Neural cell (in vitro differentiated cells): Measurements from ENCODE around the gene HDAC5. TPM values are rescaled to one million over a fixed set of nuclear protein-coding genes. Genes with fewer than 3 reads are reported as not detected.

Experiments used
- H2AFZ ChIP-seq: fragments of 200-600, 300-800 bp; sonication (generic), shearing (Covaris generic); 2 replicates; pipeline ENCODE4 v1.6.0; 2014; ENCODE audit warnings: low read depth, mild to moderate bottlenecking, antibody characterized with exemption, low read length, moderate library complexity
- H3F3A ChIP-seq: fragments of 200-600 bp; shearing (Covaris generic); 2 replicates; pipeline ENCODE4 v1.6.1; 2016; ENCODE audit warnings: mild to moderate bottlenecking, moderate library complexity, mixed read lengths, antibody characterized with exemption, low read length; ENCODE audit not compliant: insufficient read depth, poor library complexity, severe bottlenecking
- H3K27ac ChIP-seq: fragments of 200-600, 300-800 bp; sonication (generic), shearing (Covaris generic); 2 replicates; pipeline ENCODE4 v1.5.1; 2014; ENCODE audit warnings: mild to moderate bottlenecking, low read length, moderate library complexity
- H3K27me3 ChIP-seq: fragments of 300-800, 200-600 bp; sonication (generic), shearing (Covaris generic); 2 replicates; pipeline ENCODE4 v1.6.0; 2014; ENCODE audit warnings: mild to moderate bottlenecking, low read depth, low read length, moderate library complexity; ENCODE audit not compliant: insufficient read depth
- H3K36me3 ChIP-seq: fragments of 300-800, 200-600 bp; sonication (generic), shearing (Covaris generic); 2 replicates; pipeline ENCODE4 v1.5.1; 2014; ENCODE audit warnings: mild to moderate bottlenecking, antibody characterized with exemption, low read length, moderate library complexity; ENCODE audit not compliant: insufficient read depth
- H3K4me2 ChIP-seq: fragments of 300-800, 200-600 bp; sonication (generic), shearing (Covaris generic); 2 replicates; pipeline ENCODE4 v1.6.0; 2014; ENCODE audit warnings: mild to moderate bottlenecking, low read length
- H3K4me3 ChIP-seq: fragments of 300-800, 200-600 bp; sonication (generic), shearing (Covaris generic); 2 replicates; pipeline ENCODE4 v1.5.1; 2014; ENCODE audit warnings: mild to moderate bottlenecking, low read length, moderate library complexity
- H3K79me2 ChIP-seq: fragments of 200-600 bp; shearing (Covaris generic); replicated peaks from 2 replicates; pipeline ENCODE4 v1.6.0; 2014; ENCODE audit warnings: mild to moderate bottlenecking, low read length, moderate library complexity; ENCODE audit not compliant: insufficient read depth
- H3K9ac ChIP-seq: fragments of 300-800, 200-600 bp; sonication (generic), shearing (Covaris generic); 2 replicates; pipeline ENCODE4 v1.6.1; 2016; ENCODE audit warnings: mild to moderate bottlenecking, low read length, mixed read lengths
- H3K9me2 ChIP-seq: fragments of 200-600 bp; shearing (Covaris generic); 2 replicates; pipeline ENCODE4 v1.6.1; 2016; ENCODE audit warnings: mild to moderate bottlenecking, low read length, mixed read lengths; ENCODE audit not compliant: insufficient read depth
- H3K9me3 ChIP-seq: fragments of 200-600, 300-800 bp; sonication (generic), shearing (Covaris generic); 2 replicates; pipeline ENCODE4 v1.6.1; 2016; ENCODE audit warnings: mild to moderate bottlenecking, mixed run types, low read length, moderate library complexity, mixed read lengths
- H4K20me1 ChIP-seq: fragments of 200-600 bp; shearing (Covaris generic); 2 replicates; pipeline ENCODE4 v1.6.1; 2016; ENCODE audit warnings: mild to moderate bottlenecking, mixed run types; ENCODE audit not compliant: insufficient read depth
- CTCF ChIP-seq: fragments of 450-650 bp; IDR thresholded peaks from 2 replicates; pipeline ENCODE4 v1.5.1; 2014; ENCODE audit warnings: antibody characterized with exemption, mild to moderate bottlenecking, moderate library complexity; ENCODE audit not compliant: poor library complexity, severe bottlenecking
- EP300 ChIP-seq: fragments of 450-650 bp; conservative IDR thresholded peaks from 2 replicates; pipeline ENCODE4 v1.6.1; 2014; ENCODE audit warnings: antibody characterized with exemption, mild to moderate bottlenecking, moderate library complexity; ENCODE audit not compliant: poor library complexity, severe bottlenecking
- EZH2 ChIP-seq: fragments of 200-600, 300-800 bp; shearing (Covaris generic), sonication (generic); IDR thresholded peaks from 2 replicates; pipeline ENCODE4 v1.6.1; 2014; ENCODE audit warnings: antibody characterized with exemption, low read length, borderline replicate concordance, mild to moderate bottlenecking; ENCODE audit not compliant: insufficient read depth, poor library complexity, severe bottlenecking
- MXI1 ChIP-seq: fragments of 450-650 bp; conservative IDR thresholded peaks from 2 replicates; pipeline ENCODE4 v1.6.1; 2014; ENCODE audit warnings: antibody characterized with exemption, mild to moderate bottlenecking; ENCODE audit not compliant: poor library complexity, severe bottlenecking
- POLR2AphosphoS5 ChIP-seq: IDR thresholded peaks from 2 replicates; pipeline ENCODE4 v1.6.1; 2012
- RAD21 ChIP-seq: fragments of 450-650 bp; conservative IDR thresholded peaks from 2 replicates; pipeline ENCODE4 v1.6.1; 2014; ENCODE audit warnings: antibody characterized with exemption, mild to moderate bottlenecking, moderate library complexity
- SMC3 ChIP-seq: fragments of 450-650 bp; conservative IDR thresholded peaks from 2 replicates; pipeline ENCODE4 v1.6.1; 2014; ENCODE audit warnings: antibody characterized with exemption, mild to moderate bottlenecking, moderate library complexity; ENCODE audit not compliant: poor library complexity
- TAF1 ChIP-seq: IDR thresholded peaks from 2 replicates; pipeline ENCODE4 v1.6.1; 2012; ENCODE audit warnings: low read depth
- polyA plus RNA-seq: library from polyadenylated mRNA; depleted of rRNA; stranded (reverse); fragments of >200 nt; gene quantifications from 2 replicates; pipeline ENCODE4 v1.2.3, GENCODE V29; 2014
- TF ChIP-seq, protein P1 (sequence below): IDR thresholded peaks from 2 replicates; pipeline ENCODE4 v1.6.1; 2012; ENCODE audit warnings: borderline replicate concordance

The HDAC5 gene
- polyA plus RNA-seq, 1 donor from 2014 or later: 97.8 TPM

- Histone ChIP-seq H3K27ac (no peak overlapping the region), H3K4me2 (no peak overlapping the region), H3K9ac (no peak overlapping the region), H3K36me3 (no peaks in the 10 kb centered on the region), H3K9me3 (no peaks in the 10 kb centered on the region), H3K4me3 (no peak overlapping the region), H3F3A (no peaks in the 10 kb centered on the region), H3K27me3 (no peaks in the 10 kb centered on the region), H3K9me2 (no peaks in the 10 kb centered on the region), H3K79me2 (peaks cover 22% of the 10 kb centered on the region), H4K20me1 (peaks cover 5% of the 10 kb centered on the region), H2AFZ (no peak overlapping the region)
- TF ChIP-seq CTCF: no peak
- no peak for TF ChIP-seq MXI1
- TF ChIP-seq EZH2: no peak
- no peak for TF ChIP-seq EP300
- TF ChIP-seq TAF1: no peak
- no peak for TF ChIP-seq POLR2AphosphoS5
- no peak for TF ChIP-seq RAD21
- TF ChIP-seq, protein P1, sequence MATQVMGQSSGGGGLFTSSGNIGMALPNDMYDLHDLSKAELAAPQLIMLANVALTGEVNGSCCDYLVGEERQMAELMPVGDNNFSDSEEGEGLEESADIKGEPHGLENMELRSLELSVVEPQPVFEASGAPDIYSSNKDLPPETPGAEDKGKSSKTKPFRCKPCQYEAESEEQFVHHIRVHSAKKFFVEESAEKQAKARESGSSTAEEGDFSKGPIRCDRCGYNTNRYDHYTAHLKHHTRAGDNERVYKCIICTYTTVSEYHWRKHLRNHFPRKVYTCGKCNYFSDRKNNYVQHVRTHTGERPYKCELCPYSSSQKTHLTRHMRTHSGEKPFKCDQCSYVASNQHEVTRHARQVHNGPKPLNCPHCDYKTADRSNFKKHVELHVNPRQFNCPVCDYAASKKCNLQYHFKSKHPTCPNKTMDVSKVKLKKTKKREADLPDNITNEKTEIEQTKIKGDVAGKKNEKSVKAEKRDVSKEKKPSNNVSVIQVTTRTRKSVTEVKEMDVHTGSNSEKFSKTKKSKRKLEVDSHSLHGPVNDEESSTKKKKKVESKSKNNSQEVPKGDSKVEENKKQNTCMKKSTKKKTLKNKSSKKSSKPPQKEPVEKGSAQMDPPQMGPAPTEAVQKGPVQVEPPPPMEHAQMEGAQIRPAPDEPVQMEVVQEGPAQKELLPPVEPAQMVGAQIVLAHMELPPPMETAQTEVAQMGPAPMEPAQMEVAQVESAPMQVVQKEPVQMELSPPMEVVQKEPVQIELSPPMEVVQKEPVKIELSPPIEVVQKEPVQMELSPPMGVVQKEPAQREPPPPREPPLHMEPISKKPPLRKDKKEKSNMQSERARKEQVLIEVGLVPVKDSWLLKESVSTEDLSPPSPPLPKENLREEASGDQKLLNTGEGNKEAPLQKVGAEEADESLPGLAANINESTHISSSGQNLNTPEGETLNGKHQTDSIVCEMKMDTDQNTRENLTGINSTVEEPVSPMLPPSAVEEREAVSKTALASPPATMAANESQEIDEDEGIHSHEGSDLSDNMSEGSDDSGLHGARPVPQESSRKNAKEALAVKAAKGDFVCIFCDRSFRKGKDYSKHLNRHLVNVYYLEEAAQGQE: no peak
- no peak for TF ChIP-seq SMC3
Measured at GRCh38 chr17:44105941-44106340, 17.5 kb downstream of the HDAC5 start.

GRCh38 chr17:44105483-44105882, 18.0 kb downstream of the HDAC5 start:
- Histone ChIP-seq H3K9ac (no peak overlapping the region), H3K27me3 (no peaks in the 10 kb centered on the region), H2AFZ (no peak overlapping the region), H3F3A (no peaks in the 10 kb centered on the region), H3K79me2 (peaks cover 21% of the 10 kb centered on the region), H3K36me3 (no peaks in the 10 kb centered on the region), H3K9me3 (no peaks in the 10 kb centered on the region), H4K20me1 (peaks cover 2% of the 10 kb centered on the region), H3K27ac (no peak overlapping the region), H3K4me2 (no peak overlapping the region), H3K4me3 (no peak overlapping the region), H3K9me2 (no peaks in the 10 kb centered on the region)
- TF ChIP-seq SMC3 (no peak), CTCF (no peak), TAF1 (no peak), POLR2AphosphoS5 (no peak), RAD21 (no peak), EP300 (no peak), MXI1 (no peak), EZH2 (no peak)
